IMR-90 (cell line): ENCODE measurements around the gene CDK15.

Experiments
- CHD1 ChIP-seq: IDR thresholded peaks from 2 replicates; pipeline ENCODE4 v1.6.1; 2012; ENCODE audit warnings: low read depth, low read length, improper control_type of control experiment
- CTCF ChIP-seq: conservative IDR thresholded peaks from 2 replicates; pipeline ENCODE4 v1.5.1; 2012; ENCODE audit warnings: mild to moderate bottlenecking, low read depth, low read length, improper control_type of control experiment
- ELK1 ChIP-seq: fragments of 150-350 bp; IDR thresholded peaks from 2 replicates; pipeline ENCODE4 v1.6.1; 2016; ENCODE audit warnings: low read depth, mild to moderate bottlenecking, low read length, moderate library complexity, borderline replicate concordance
- POLR2A ChIP-seq: IDR thresholded peaks from 2 replicates; pipeline ENCODE4 v1.6.1; 2012; ENCODE audit warnings: mild to moderate bottlenecking, low read depth, low read length
- SMC3 ChIP-seq: fragments of 150-350 bp; IDR thresholded peaks from 2 replicates; pipeline ENCODE4 v1.6.1; 2016; ENCODE audit warnings: low read depth, mild to moderate bottlenecking, antibody characterized with exemption, low read length, moderate library complexity

- TF ChIP-seq SMC3 = no peak
- TF ChIP-seq ELK1 = no peak
- no peak for TF ChIP-seq CTCF
- TF ChIP-seq POLR2A = peak; percentile 66
- TF ChIP-seq CHD1 = no peak
These were observed 25.5 kb upstream of the CDK15 start, which contains the start of gene ALS2 for GRCh38 chr2:201780674-201781493.
